ENCODE results near the gene PNISR.

PNISR gene

GRCh38 chr6:99402448-99402847 lies 22.7 kb downstream of the PNISR start:
- DNase-seq (ENCODE audit: low read depth, low spot score): no peak

GRCh38 chr6:99397287-99397686 lies 27.8 kb downstream of the PNISR start:
- no peak for DNase-seq (ENCODE audit: low read depth, low spot score)

GRCh38 chr6:99393698-99394531 lies 31.2 kb downstream of the PNISR start, which contains the start of gene COQ3:
TSS of gene COQ3 (minus strand) at chr6:99394195. CDS start at chr6:99394179, 16 bp downstream.
- DNase-seq (ENCODE audit: low read depth, low spot score): peak; percentile 92

GRCh38 chr6:99393366-99393697 lies 31.8 kb downstream of the PNISR start:
- no peak for DNase-seq (ENCODE audit: low read depth, low spot score)

- no peak for DNase-seq (ENCODE audit: low read depth, low spot score)
These were observed 34.2 kb downstream of the PNISR start for GRCh38 chr6:99390896-99391295.

- no peak for DNase-seq (ENCODE audit: low read depth, low spot score)
These were observed 40.6 kb downstream of the PNISR start for GRCh38 chr6:99384507-99384906.

GRCh38 chr6:99378636-99379035 lies 46.5 kb downstream of the PNISR start:
- no peak for DNase-seq (ENCODE audit: low read depth, low spot score)

GRCh38 chr6:99369533-99369932 lies 55.6 kb downstream of the PNISR start:
- DNase-seq (ENCODE audit: low read depth, low spot score): no peak

- DNase-seq (ENCODE audit: low read depth, low spot score): no peak
These were observed 58.3 kb downstream of the PNISR start for GRCh38 chr6:99366852-99367251.

GRCh38 chr6:99364026-99364425 lies 61.1 kb downstream of the PNISR start:
- DNase-seq (ENCODE audit: low read depth, low spot score): no peak

- DNase-seq (ENCODE audit: low read depth, low spot score): no peak
These were observed 62.3 kb downstream of the PNISR start for GRCh38 chr6:99362678-99363268.

GRCh38 chr6:99359800-99360199 lies 65.3 kb downstream of the PNISR start:
- DNase-seq (ENCODE audit: low read depth, low spot score): no peak

GRCh38 chr6:99356641-99357040 lies 68.5 kb downstream of the PNISR start:
- no peak for DNase-seq (ENCODE audit: low read depth, low spot score)

- DNase-seq (ENCODE audit: low read depth, low spot score): no peak
These were observed 70.1 kb downstream of the PNISR start for GRCh38 chr6:99354983-99355382.

- DNase-seq (ENCODE audit: low read depth, low spot score): peak; percentile 40
These were observed 72.0 kb downstream of the PNISR start for GRCh38 chr6:99353126-99353525.

- no peak for DNase-seq (ENCODE audit: low read depth, low spot score)
These were observed 74.5 kb downstream of the PNISR start for GRCh38 chr6:99350573-99350972.

GRCh38 chr6:99349171-99350141 lies 75.7 kb downstream of the PNISR start, which contains the start of gene FAXC:
TSS of gene FAXC (minus strand) at chr6:99349674. CDS start at chr6:99349372, 302 bp downstream.
- peak; percentile 69 for DNase-seq (ENCODE audit: low read depth, low spot score)

GRCh38 chr6:99348288-99349170 lies 76.6 kb downstream of the PNISR start:
- DNase-seq (ENCODE audit: low read depth, low spot score): peak; percentile 16

Measured in astrocyte of the hippocampus (primary cell).